Activated T-helper 1 cell treated with anti-CD3 and anti-CD28 coated beads, Interleukin-12 subunit alpha, Interleukin-12 subunit beta, Interleukin-2, Interleukin-4 antibody, amounts not matched to agents 30 ng/mL and 10 ng/mL and 1 ng/mL, durations not matched to agents 14 hours and 24 hours and 36 hours (primary cell): ENCODE data around the gene NXF1. TPM values are rescaled to one million over a fixed set of nuclear protein-coding genes. Genes with fewer than 3 reads are reported as not detected.
"Not testable (repeated sequence)": the region's sequence is repeated elsewhere in the genome, so short reads cannot be mapped to it uniquely, and the experiment has no call there.

Experiments used
- DNase-seq: peaks from one replicate; pipeline ENCODE4 v3.0.0; 2021; ENCODE audit warnings: low spot score
- H3K27ac Mint-ChIP-seq: one replicate; pipeline ENCODE4 v1.8.0; 2021; ENCODE audit warnings: mild to moderate bottlenecking, mixed read lengths
- H3K27me3 Mint-ChIP-seq: one replicate; pipeline ENCODE4 v1.8.0; 2022; ENCODE audit warnings: mild to moderate bottlenecking, moderate library complexity, mixed read lengths; ENCODE audit not compliant: insufficient read depth
- H3K36me3 Mint-ChIP-seq: one replicate; pipeline ENCODE4 v1.8.0; 2021; ENCODE audit warnings: low read depth, mixed read lengths
- H3K4me1 Mint-ChIP-seq: one replicate; pipeline ENCODE4 v1.8.0; 2021; ENCODE audit warnings: low read depth, mixed read lengths
- H3K4me3 Mint-ChIP-seq: one replicate; pipeline ENCODE4 v1.8.0; 2021; ENCODE audit warnings: mild to moderate bottlenecking, moderate library complexity, mixed read lengths
- H3K9me3 Mint-ChIP-seq: one replicate; pipeline ENCODE4 v1.8.0; 2021; ENCODE audit warnings: mixed read lengths
- intact Hi-C: fragments of 100-400 bp; cut with micrococcal nuclease; formaldehyde crosslinking; loops from one replicate; pipeline ENCODE4 v1.15.1; 2024
- total RNA-seq: library from RNA; stranded (reverse); gene quantifications from 2 replicates; pipeline ENCODE4 v1.2.3, GENCODE V29; 2022

The NXF1 gene
- total RNA-seq, 1 donor from 2014 or later, result 155 TPM

- intact Hi-C loops, result loop anchor here (1.0 to 5.0 kb wide), 3 partner anchors 12 to 1016 kb away; partner anchors contain the start of genes B3GAT3 and FADS2
- DNase-seq, H3K36me3 Mint-ChIP-seq, H3K9me3 Mint-ChIP-seq, H3K27ac Mint-ChIP-seq, H3K4me3 Mint-ChIP-seq, H3K27me3 Mint-ChIP-seq: not testable (repeated sequence)
- peaks cover 14% of the 10 kb centered on the region for H3K4me1 Mint-ChIP-seq
Observed at GRCh38 chr11:62842891-62843290, 37.7 kb upstream of the NXF1 start.

DNA sequence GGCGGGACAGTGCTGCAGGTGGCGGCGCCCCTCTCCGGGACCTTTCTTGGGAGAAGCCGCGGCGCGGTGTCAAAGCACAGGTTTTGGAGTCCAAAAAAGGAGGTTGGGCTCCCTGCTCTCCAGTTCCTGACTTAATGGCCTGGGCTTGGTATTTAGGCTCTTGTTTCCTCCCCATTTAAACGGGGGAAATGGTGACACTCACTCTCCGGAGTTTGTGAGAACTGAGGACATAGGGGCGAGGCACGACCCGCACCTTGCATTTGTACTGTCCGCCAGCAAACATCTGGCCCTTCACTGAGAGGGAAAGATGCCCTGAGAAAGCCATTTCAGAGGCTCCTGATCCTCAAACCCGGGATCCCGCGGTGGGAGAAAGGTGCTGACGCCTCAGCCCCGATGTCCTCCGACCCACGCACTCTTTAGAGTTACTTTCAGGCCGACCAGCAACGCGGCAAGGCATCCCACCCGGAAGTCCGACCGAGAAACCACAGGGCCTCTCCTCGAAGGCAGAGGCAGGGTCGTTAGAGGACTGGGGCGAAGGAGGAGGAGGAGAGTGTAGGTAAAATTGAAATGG, 37.0 kb upstream of the NXF1 start:
- Mint-ChIP-seq H3K9me3 (no peaks in the 10 kb centered on the region), H3K4me3 (no peak overlapping the region), H3K27ac (no peak overlapping the region), H3K27me3 (no peaks in the 10 kb centered on the region), H3K4me1 (peaks cover 18% of the 10 kb centered on the region), H3K36me3 (peaks cover 10% of the 10 kb centered on the region)
- no peak for DNase-seq
- intact Hi-C loops, result loop anchor here (1.0 to 5.0 kb wide), 3 partner anchors 13 to 1015 kb away; partner anchors contain the start of genes B3GAT3 and FADS2

DNA sequence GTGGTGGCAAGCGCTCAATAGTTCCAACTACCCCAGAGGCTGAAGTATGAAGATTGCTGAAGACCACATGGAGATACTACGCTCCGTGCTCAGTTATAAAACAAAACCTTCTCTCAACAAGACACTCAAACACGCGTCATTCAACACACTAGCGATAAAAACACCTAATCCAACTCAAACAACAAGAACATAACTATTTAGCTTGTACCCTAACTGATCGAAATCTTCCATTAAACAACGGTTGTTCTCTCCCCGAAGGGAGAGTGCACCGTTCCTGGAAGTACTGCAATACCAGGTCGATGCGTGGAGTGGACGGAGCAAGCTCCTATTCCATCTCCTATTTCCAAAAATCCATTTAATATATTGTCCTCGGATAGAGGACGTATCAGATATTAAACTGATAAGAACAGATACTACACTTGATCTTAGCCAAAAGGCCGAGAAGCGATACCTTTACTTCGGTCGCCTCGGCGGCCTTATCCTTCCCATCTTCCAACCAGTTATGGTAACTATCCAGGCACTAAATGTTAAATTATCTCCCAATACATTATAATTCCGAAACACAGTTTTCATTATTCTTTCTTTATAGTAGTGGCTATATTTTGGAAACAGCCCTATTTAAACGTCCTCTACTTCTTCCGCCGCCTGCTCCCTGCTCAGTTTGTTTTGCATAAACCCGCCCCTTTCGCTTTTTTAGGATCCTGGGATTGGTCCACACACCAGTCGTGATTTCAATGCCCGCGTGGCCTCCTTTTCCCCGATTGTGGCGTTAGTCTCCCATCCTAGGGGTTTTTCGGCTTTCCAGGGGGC, 36.3 kb upstream of the NXF1 start:
- DNase-seq, result peak; percentile 83
- Mint-ChIP-seq H3K4me3 (no peak overlapping the region), H3K9me3 (no peaks in the 10 kb centered on the region), H3K27ac (no peak overlapping the region), H3K36me3 (peaks cover 12% of the 10 kb centered on the region), H3K27me3 (no peaks in the 10 kb centered on the region), H3K4me1 (peaks cover 18% of the 10 kb centered on the region)
- intact Hi-C loops, result loop anchor here (1.0 to 5.0 kb wide), 10 partner anchors 14 to 1014 kb away; partner anchors contain the start of genes B3GAT3, FADS2, HNRNPUL2 and TUT1

GRCh38 chr11:62840721-62841360, 35.6 kb upstream of the NXF1 start:
- not testable (repeated sequence) for H3K9me3 Mint-ChIP-seq
- intact Hi-C loops, result loop anchor here (1.0 to 5.0 kb wide), 9 partner anchors 40 to 1014 kb away; partner anchors contain the start of genes B3GAT3, FADS2, HNRNPUL2 and TUT1

GRCh38 chr11:62839050-62839945, 34.1 kb upstream of the NXF1 start, which contains the start of gene WDR74:
WDR74 (minus strand) TSS chr11:62839590; CDS start chr11:62839570, 20 bp downstream.
- peak; percentile 88 for DNase-seq
- Mint-ChIP-seq H3K4me3 (no peak within 1 kb of the TSS), H3K27ac (no peak within 1 kb of the TSS), H3K27me3 (no peaks in the 10 kb centered on the region), H3K4me1 (peaks cover 23% of the 10 kb centered on the region), H3K36me3 (peaks cover 28% of the 10 kb centered on the region), H3K9me3 (no peaks in the 10 kb centered on the region)
- intact Hi-C loops, result loop anchor here (1.0 kb wide), 4 partner anchors 8 to 68 kb away; partner anchors contain the start of genes NXF1, TAF6L and TMEM179B

More at GRCh38 chr11:62840721-62841360, 35.6 kb upstream of the NXF1 start:
- not testable (repeated sequence) for H3K27ac Mint-ChIP-seq, H3K4me3 Mint-ChIP-seq, H3K27me3 Mint-ChIP-seq
- DNase-seq, result peak; percentile 79
- H3K4me1 Mint-ChIP-seq, result peaks cover 18% of the 10 kb centered on the region
- peaks cover 16% of the 10 kb centered on the region for H3K36me3 Mint-ChIP-seq

DNA sequence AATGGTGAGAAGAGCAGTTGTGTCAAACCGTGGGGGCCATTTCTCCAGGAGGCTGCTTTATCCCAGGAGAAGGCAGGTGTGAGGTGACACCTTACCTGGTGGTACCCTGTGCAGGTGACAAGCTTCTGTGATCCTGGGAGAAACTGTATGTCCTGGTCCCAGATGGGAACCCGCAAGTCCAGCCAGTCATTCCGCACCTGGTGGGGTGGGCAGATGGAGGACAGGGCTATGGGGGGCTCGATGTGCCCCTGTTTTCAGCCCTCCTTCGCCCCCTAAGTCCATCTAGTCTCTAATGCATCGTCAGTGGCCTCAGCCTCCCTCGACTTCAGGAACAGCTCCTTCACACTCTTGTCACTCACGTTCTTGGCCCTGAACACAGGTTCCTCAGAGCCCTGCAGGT, 30.1 kb upstream of the NXF1 start:
- intact Hi-C loops, result no loop called here
- Mint-ChIP-seq H3K4me1 (peaks cover 44% of the 10 kb centered on the region), H3K27ac (no peak overlapping the region), H3K4me3 (peak overlapping the region; percentile 27), H3K36me3 (peaks cover 45% of the 10 kb centered on the region), H3K27me3 (no peaks in the 10 kb centered on the region), H3K9me3 (no peaks in the 10 kb centered on the region)
- no peak for DNase-seq

GRCh38 chr11:62832336-62833234, 27.3 kb upstream of the NXF1 start, which contains the start of gene TEX54:
TEX54 (minus strand) TSS chr11:62832841.
- Mint-ChIP-seq H3K4me1 (peaks cover 43% of the 10 kb centered on the region), H3K36me3 (peaks cover 40% of the 10 kb centered on the region), H3K27ac (peak within 1 kb of the TSS; percentile 99), H3K9me3 (no peaks in the 10 kb centered on the region), H3K4me3 (peak within 1 kb of the TSS; percentile 93), H3K27me3 (no peaks in the 10 kb centered on the region)
- DNase-seq, result no peak
- intact Hi-C loops, result loop anchor here (1.0 kb wide), 10 partner anchors 24 to 123 kb away; partner anchors contain the start of genes NXF1, POLR2G, SLC3A2 and TAF6L

- DNase-seq, result peak; percentile 99
- intact Hi-C loops, result loop anchor here (1.0 kb wide), 11 partner anchors 8 to 122 kb away; partner anchors contain the start of genes NXF1, POLR2G, SLC3A2 and TAF6L
- peaks cover 41% of the 10 kb centered on the region for H3K4me1 Mint-ChIP-seq
- H3K4me3 Mint-ChIP-seq, result peak within 1 kb of the TSS; percentile 93
- no peaks in the 10 kb centered on the region for H3K9me3 Mint-ChIP-seq
- peaks cover 45% of the 10 kb centered on the region for H3K36me3 Mint-ChIP-seq
- no peaks in the 10 kb centered on the region for H3K27me3 Mint-ChIP-seq
- H3K27ac Mint-ChIP-seq, result peak within 1 kb of the TSS; percentile 99
Observed at GRCh38 chr11:62831520-62832335, 26.5 kb upstream of the NXF1 start, which contains the start of gene STX5. STX5 (minus strand) TSS chr11:62832051; CDS start chr11:62831243, 808 bp downstream.

DNA sequence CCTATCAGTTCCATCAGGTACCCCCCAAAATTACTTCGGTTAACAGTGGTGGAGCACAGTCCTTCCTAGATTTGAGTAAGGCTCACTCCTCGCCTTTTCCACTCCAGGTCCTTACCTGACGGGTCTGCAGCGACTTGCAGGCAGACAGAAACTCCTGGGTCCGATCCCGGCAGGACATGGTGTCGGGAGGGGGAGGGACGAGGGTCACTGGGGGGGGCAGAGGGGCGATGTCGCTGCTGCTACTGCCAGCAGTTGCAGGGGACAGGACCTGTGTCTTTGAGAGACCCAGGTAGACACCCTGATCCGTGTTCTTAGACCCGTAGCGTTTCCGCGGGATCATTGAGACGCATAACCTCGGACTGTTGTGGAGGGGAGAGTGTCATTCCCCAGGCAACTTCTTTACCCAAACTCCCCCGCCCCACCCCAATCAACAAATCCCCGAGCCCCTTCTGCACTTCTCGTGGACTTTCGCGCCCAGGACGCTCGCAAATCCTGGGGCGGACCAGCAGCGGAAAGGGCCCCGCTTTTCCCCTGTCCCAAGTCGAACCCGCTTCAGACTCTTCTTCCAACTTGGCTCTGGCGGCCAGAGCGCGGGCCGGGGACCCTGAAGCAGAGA, 25.8 kb upstream of the NXF1 start:
- intact Hi-C loops, result loop anchor here (1.0 kb wide), 1 partner anchor 8 kb away; the partner anchor contains the start of gene WDR74
- DNase-seq, result no peak
- H3K4me1 Mint-ChIP-seq, result peaks cover 41% of the 10 kb centered on the region
- H3K4me3 Mint-ChIP-seq, result peak overlapping the region; percentile 93
- H3K36me3 Mint-ChIP-seq, result peaks cover 41% of the 10 kb centered on the region
- no peaks in the 10 kb centered on the region for H3K27me3 Mint-ChIP-seq
- H3K9me3 Mint-ChIP-seq, result no peaks in the 10 kb centered on the region
- peak overlapping the region; percentile 99 for H3K27ac Mint-ChIP-seq

GRCh38 chr11:62828130-62828529, 22.9 kb upstream of the NXF1 start:
- H3K4me3 Mint-ChIP-seq, H3K9me3 Mint-ChIP-seq, intact Hi-C loops, H3K27ac Mint-ChIP-seq, DNase-seq, H3K27me3 Mint-ChIP-seq: not testable (repeated sequence)
- peaks cover 38% of the 10 kb centered on the region for H3K36me3 Mint-ChIP-seq
- H3K4me1 Mint-ChIP-seq, result peaks cover 28% of the 10 kb centered on the region
